ENCODE measurements around the gene COL28A1.

COL28A1 gene

GRCh38 chr7:7568553-7568952 is 32.9 kb upstream of the COL28A1 start:
- ChIA-PET CTCF (no interaction called here), POLR2A (no interaction called here)
- TF ChIP-seq CTCF (IDR thresholded peaks at IDR 0.05; ENCODE audit: insufficient read depth, low read length, missing control alignments), result no peak
- DNase-seq (ENCODE audit: low read depth, low spot score), result no peak
- H3K4me3 ChIP-seq (ENCODE audit: low read depth, low read length), result peak overlapping the region; percentile 73

- CTCF ChIA-PET, result no interaction called here
- no peak for DNase-seq (ENCODE audit: low read depth, low spot score)
- peak overlapping the region; percentile 73 for H3K4me3 ChIP-seq (ENCODE audit: low read depth, low read length)
- POLR2A ChIA-PET, result no interaction called here
- TF ChIP-seq CTCF (IDR thresholded peaks at IDR 0.05; ENCODE audit: insufficient read depth, low read length, missing control alignments), result no peak
Measured at GRCh38 chr7:7567898-7568531, 32.3 kb upstream of the COL28A1 start.

GRCh38 chr7:7566651-7567611 is 31.3 kb upstream of the COL28A1 start, which contains the start of gene MIOS:
Gene MIOS (plus strand): TSS chr7:7566884. CDS start chr7:7572476, 5,592 bp downstream.
- peak within 1 kb of the TSS; percentile 73 for H3K4me3 ChIP-seq (ENCODE audit: low read depth, low read length)
- no peak for DNase-seq (ENCODE audit: low read depth, low spot score)
- POLR2A ChIA-PET, result no interaction called here
- TF ChIP-seq CTCF (IDR thresholded peaks at IDR 0.05; ENCODE audit: insufficient read depth, low read length, missing control alignments), result no peak
- CTCF ChIA-PET, result no interaction called here

GRCh38 chr7:7565746-7566650 is 30.3 kb upstream of the COL28A1 start:
- POLR2A ChIA-PET, result no interaction called here
- CTCF ChIA-PET, result interaction anchor here (0.8 kb wide), 1 partner anchor 145 kb away, joined by 3 read pairs; no protein-coding TSS in a partner anchor

GRCh38 chr7:7565018-7565680 is 29.5 kb upstream of the COL28A1 start:
- ChIA-PET CTCF (interaction anchor here (0.8 to 1.4 kb wide), 3 partner anchors 10 to 144 kb away, joined by 3 read pairs; no protein-coding TSS in a partner anchor), POLR2A (interaction anchor here (0.5 kb wide), 1 partner anchor 466 kb away, joined by 3 read pairs; no protein-coding TSS in a partner anchor)
- H3K4me3 ChIP-seq (ENCODE audit: low read depth, low read length), result no peak overlapping the region
- no peak for TF ChIP-seq CTCF (IDR thresholded peaks at IDR 0.05; ENCODE audit: insufficient read depth, low read length, missing control alignments)
- no peak for DNase-seq (ENCODE audit: low read depth, low spot score)

More at GRCh38 chr7:7565746-7566650, 30.3 kb upstream of the COL28A1 start:
- peak overlapping the region; percentile 73 for H3K4me3 ChIP-seq (ENCODE audit: low read depth, low read length)
- DNase-seq (ENCODE audit: low read depth, low spot score), result no peak
- no peak for TF ChIP-seq CTCF (IDR thresholded peaks at IDR 0.05; ENCODE audit: insufficient read depth, low read length, missing control alignments)

Measured in AG04449 (cell line).